T-helper 2 cell treated with Interferon-gamma antibody and Interleukin-4, amounts not matched to agents 5 μg/mL and 100 μg/mL, for 36 hours (primary cell): ENCODE results near the gene ID1.
"Not testable (repeated sequence)": the region's sequence is repeated elsewhere in the genome, so short reads cannot be mapped to it uniquely, and the experiment has no call there.

ENCODE experiments used
- DNase-seq: peaks from one replicate; pipeline ENCODE4 v3.0.0; 2021; ENCODE audit warnings: low spot score
- H3K27ac Mint-ChIP-seq: one replicate; pipeline ENCODE4 v1.8.0; 2021; ENCODE audit warnings: mild to moderate bottlenecking, mixed read lengths
- H3K27me3 Mint-ChIP-seq: one replicate; pipeline ENCODE4 v1.8.0; 2021; ENCODE audit warnings: low read depth, mixed read lengths
- H3K36me3 Mint-ChIP-seq: one replicate; pipeline ENCODE4 v1.8.0; 2021; ENCODE audit warnings: low read depth, mixed read lengths
- H3K4me1 Mint-ChIP-seq: one replicate; pipeline ENCODE4 v1.8.0; 2021; ENCODE audit warnings: low read depth, mixed read lengths
- H3K4me3 Mint-ChIP-seq: one replicate; pipeline ENCODE4 v1.8.0; 2022; ENCODE audit warnings: mild to moderate bottlenecking, moderate library complexity, mixed read lengths
- H3K9me3 Mint-ChIP-seq: one replicate; pipeline ENCODE4 v1.8.0; 2021; ENCODE audit warnings: mixed read lengths

The ID1 gene

GRCh38 chr20:31580706-31581105 lies 24.4 kb upstream of the ID1 start:
- no peaks in the 10 kb centered on the region for H3K9me3 Mint-ChIP-seq
- H3K27ac Mint-ChIP-seq = no peak overlapping the region
- no peaks in the 10 kb centered on the region for H3K4me1 Mint-ChIP-seq
- no peaks in the 10 kb centered on the region for H3K36me3 Mint-ChIP-seq
- peaks cover 5% of the 10 kb centered on the region for H3K27me3 Mint-ChIP-seq
- H3K4me3 Mint-ChIP-seq = no peak overlapping the region
- no peak for DNase-seq

- DNase-seq = no peak
- Mint-ChIP-seq H3K4me3 (no peak overlapping the region), H3K9me3 (no peaks in the 10 kb centered on the region), H3K27me3 (peaks cover 10% of the 10 kb centered on the region), H3K27ac (no peak overlapping the region), H3K4me1 (no peaks in the 10 kb centered on the region), H3K36me3 (no peaks in the 10 kb centered on the region)
Observed at GRCh38 chr20:31581391-31581790, 23.7 kb upstream of the ID1 start.

- Mint-ChIP-seq H3K27me3 (peaks cover 30% of the 10 kb centered on the region), H3K4me1 (peaks cover 7% of the 10 kb centered on the region), H3K36me3 (no peaks in the 10 kb centered on the region), H3K27ac (peak overlapping the region; percentile 15), H3K4me3 (peak overlapping the region; percentile 81), H3K9me3 (no peaks in the 10 kb centered on the region)
- DNase-seq = peak; percentile 31
Observed at GRCh38 chr20:31587545-31588389, 17.3 kb upstream of the ID1 start.

- no peak overlapping the region for H3K4me3 Mint-ChIP-seq
- no peaks in the 10 kb centered on the region for H3K36me3 Mint-ChIP-seq
- peaks cover 7% of the 10 kb centered on the region for H3K4me1 Mint-ChIP-seq
- H3K27me3 Mint-ChIP-seq = peaks cover 25% of the 10 kb centered on the region
- H3K9me3 Mint-ChIP-seq = no peaks in the 10 kb centered on the region
- DNase-seq = no peak
- H3K27ac Mint-ChIP-seq = no peak overlapping the region
Observed at GRCh38 chr20:31590717-31591225, 14.3 kb upstream of the ID1 start.

- no peak overlapping the region for H3K27ac Mint-ChIP-seq
- no peak for DNase-seq
- H3K4me1 Mint-ChIP-seq = peaks cover under 1% of the 10 kb centered on the region
- no peaks in the 10 kb centered on the region for H3K36me3 Mint-ChIP-seq
- peaks cover 10% of the 10 kb centered on the region for H3K27me3 Mint-ChIP-seq
- no peaks in the 10 kb centered on the region for H3K9me3 Mint-ChIP-seq
- H3K4me3 Mint-ChIP-seq = no peak overlapping the region
Observed at GRCh38 chr20:31593221-31594001, 11.7 kb upstream of the ID1 start.

GRCh38 chr20:31594002-31594557 lies 11.0 kb upstream of the ID1 start:
- no peak for DNase-seq
- no peaks in the 10 kb centered on the region for H3K4me1 Mint-ChIP-seq
- H3K9me3 Mint-ChIP-seq = no peaks in the 10 kb centered on the region
- no peaks in the 10 kb centered on the region for H3K36me3 Mint-ChIP-seq
- H3K4me3 Mint-ChIP-seq = no peak overlapping the region
- H3K27me3 Mint-ChIP-seq = peaks cover 4% of the 10 kb centered on the region
- H3K27ac Mint-ChIP-seq = peak overlapping the region; percentile 13

GRCh38 chr20:31594558-31595379 lies 10.3 kb upstream of the ID1 start:
- no peaks in the 10 kb centered on the region for H3K9me3 Mint-ChIP-seq
- DNase-seq = no peak
- H3K4me1 Mint-ChIP-seq = no peaks in the 10 kb centered on the region
- peak overlapping the region; percentile 13 for H3K27ac Mint-ChIP-seq
- H3K36me3 Mint-ChIP-seq = no peaks in the 10 kb centered on the region
- H3K27me3 Mint-ChIP-seq = no peaks in the 10 kb centered on the region
- H3K4me3 Mint-ChIP-seq = no peak overlapping the region

- Mint-ChIP-seq H3K27me3 (no peaks in the 10 kb centered on the region), H3K36me3 (no peaks in the 10 kb centered on the region), H3K27ac (no peak overlapping the region)
Observed at GRCh38 chr20:31595380-31595653, 9.8 kb upstream of the ID1 start.

GRCh38 chr20:31595654-31596411 lies 9.3 kb upstream of the ID1 start:
- H3K4me1 Mint-ChIP-seq = no peaks in the 10 kb centered on the region
- no peak overlapping the region for H3K4me3 Mint-ChIP-seq
- no peaks in the 10 kb centered on the region for H3K36me3 Mint-ChIP-seq
- H3K27me3 Mint-ChIP-seq = no peaks in the 10 kb centered on the region
- no peaks in the 10 kb centered on the region for H3K9me3 Mint-ChIP-seq
- H3K27ac Mint-ChIP-seq = no peak overlapping the region
- no peak for DNase-seq

More at GRCh38 chr20:31595380-31595653, 9.8 kb upstream of the ID1 start:
- H3K4me1 Mint-ChIP-seq = no peaks in the 10 kb centered on the region
- H3K9me3 Mint-ChIP-seq = no peaks in the 10 kb centered on the region
- no peak overlapping the region for H3K4me3 Mint-ChIP-seq
- DNase-seq = no peak

- not testable (repeated sequence) for DNase-seq, H3K27ac Mint-ChIP-seq, H3K27me3 Mint-ChIP-seq, H3K4me3 Mint-ChIP-seq, H3K9me3 Mint-ChIP-seq, H3K36me3 Mint-ChIP-seq, H3K4me1 Mint-ChIP-seq
Observed at GRCh38 chr20:31596412-31596715, 8.7 kb upstream of the ID1 start.

- DNase-seq = no peak
- Mint-ChIP-seq H3K27ac (no peak overlapping the region), H3K4me3 (no peak overlapping the region), H3K27me3 (no peaks in the 10 kb centered on the region), H3K36me3 (no peaks in the 10 kb centered on the region), H3K9me3 (no peaks in the 10 kb centered on the region), H3K4me1 (no peaks in the 10 kb centered on the region)
Observed at GRCh38 chr20:31596831-31597480, 8.1 kb upstream of the ID1 start.

- Mint-ChIP-seq H3K27ac (no peak overlapping the region), H3K4me3 (no peak overlapping the region), H3K36me3 (no peaks in the 10 kb centered on the region), H3K4me1 (no peaks in the 10 kb centered on the region), H3K9me3 (no peaks in the 10 kb centered on the region), H3K27me3 (peaks cover under 1% of the 10 kb centered on the region)
- DNase-seq = no peak
Observed at GRCh38 chr20:31597481-31597855, 7.6 kb upstream of the ID1 start.

- Mint-ChIP-seq H3K4me1 (peaks cover 24% of the 10 kb centered on the region), H3K27ac (no peak overlapping the region), H3K4me3 (peak overlapping the region; percentile 10), H3K36me3 (no peaks in the 10 kb centered on the region), H3K9me3 (no peaks in the 10 kb centered on the region), H3K27me3 (peaks cover 32% of the 10 kb centered on the region)
- no peak for DNase-seq
Observed at GRCh38 chr20:31602431-31602778, 2.7 kb upstream of the ID1 start.
